Ovary (tissue), 9 donors: ENCODE measurements around the gene VENTX. TPM values are rescaled to one million over a fixed set of nuclear protein-coding genes. Genes with fewer than 3 reads are reported as not detected.

Experiments used
- DNase-seq, 5 donors: peaks; one replicate each; pipeline ENCODE4 v3.0.0-alpha.2; 2019 to 2020
- H3K27ac ChIP-seq, 2 donors: fragments of 200-600 bp; one replicate each; pipeline versions ENCODE4 v1.5.1 to v1.8.0; 2019 to 2022
- H3K27me3 ChIP-seq: fragments of 200-600 bp; one replicate; pipeline ENCODE4 v1.8.0; 2022
- H3K36me3 ChIP-seq: fragments of 200-600 bp; sonication (generic); one replicate; pipeline ENCODE4 v1.5.1; 2019
- H3K4me1 ChIP-seq: one replicate; pipeline ENCODE4 v1.8.1; 2013; ENCODE audit warnings: mild to moderate bottlenecking, moderate library complexity; ENCODE audit not compliant: insufficient read depth
- H3K4me3 ChIP-seq: fragments of 200-600 bp; sonication (generic); one replicate; pipeline ENCODE4 v1.5.1; 2017
- H3K9me3 ChIP-seq, 2 donors: fragments of 200-600 bp in 1 of 2; sonication (generic) in 1 of 2; one replicate each; pipeline versions ENCODE4 v1.5.1 to v1.8.1; 2013 to 2019; ENCODE audit warnings: mild to moderate bottlenecking in 1 of 2, moderate library complexity in 1 of 2
- CTCF ChIP-seq, 3 donors: fragments of 450-650 bp in 2 of 3; fragments of 200-600 bp in 1 of 3; IDR thresholded peaks; one replicate each; pipeline versions ENCODE4 v1.5.1 to v1.8.0; 2016 to 2022; ENCODE audit warnings: antibody characterized with exemption in 3 of 3, mild to moderate bottlenecking in 1 of 3
- EP300 ChIP-seq: sonication (generic); formaldehyde crosslinking; IDR thresholded peaks from one replicate; pipeline ENCODE4 v1.6.1; 2017; ENCODE audit warnings: antibody characterized with exemption
- POLR2A ChIP-seq: fragments of 450-650 bp; IDR thresholded peaks from one replicate; pipeline ENCODE4 v1.6.1; 2017; ENCODE audit warnings: antibody characterized with exemption, mild to moderate bottlenecking, moderate library complexity
- WGBS, 3 donors: extraction: QIAGEN DNeasy Blood & Tissue Kit in 1 of 3; methylation state at CpG; one replicate each; pipeline versions ENCODE4 v1.1.5 to v1.1.7; 2013 to 2017; 5-methylcytosine and 5-hydroxymethylcytosine counted together
- intact Hi-C, 4 donors: fragments of 100-400 bp; cut with DNase I; formaldehyde crosslinking; loops; one replicate each; pipeline versions ENCODE4 v1.11.0 to v1.15.1; 2022 to 2023
- polyA plus RNA-seq, 2 donors: library from polyadenylated mRNA; stranded (reverse); fragments of 200-250 nt in 1 of 2; fragments of 350-450 nt in 1 of 2; fragmentation: Illumina TruSeq in 1 of 2; extraction: RNeasy Lipid Tissue Mini Kit (QIAGEN cat#74804) in 1 of 2; gene quantifications; one replicate each; pipeline ENCODE4 v1.2.3, GENCODE V29; 2013 to 2014
- total RNA-seq, 7 donors: library from RNA; depleted of rRNA in 2 of 7; stranded (reverse); fragments of >200 nt in 2 of 7; fragmentation: NEBNext Ultra II Directional in 3 of 7; extraction: Animal tissue kit (Norgen Biotek cat#: 25700) in 3 of 7; gene quantifications; one replicate each; pipeline versions ENCODE4 v1.1.0 to v1.2.4, GENCODE V29; 2016 to 2023
- donor health status: DM: no; HTN: no; CAD: no; lungs with moderate emphysema.
- donor health status: DM: no; HTN: no; CAD: no.
- donor health status: Bipolar disorder and iron deficiency.
- donor health status: DM: yes; HTN: yes; CAD: no.
- donor health status: DM: no; HTN: no; CAD: no.
- donor health status: DM: yes; HTN: yes; CAD: no.

The VENTX gene
- total and polyA plus RNA-seq, 9 donors, result 0.23 to 2.2 (median 0.83) TPM

DNA sequence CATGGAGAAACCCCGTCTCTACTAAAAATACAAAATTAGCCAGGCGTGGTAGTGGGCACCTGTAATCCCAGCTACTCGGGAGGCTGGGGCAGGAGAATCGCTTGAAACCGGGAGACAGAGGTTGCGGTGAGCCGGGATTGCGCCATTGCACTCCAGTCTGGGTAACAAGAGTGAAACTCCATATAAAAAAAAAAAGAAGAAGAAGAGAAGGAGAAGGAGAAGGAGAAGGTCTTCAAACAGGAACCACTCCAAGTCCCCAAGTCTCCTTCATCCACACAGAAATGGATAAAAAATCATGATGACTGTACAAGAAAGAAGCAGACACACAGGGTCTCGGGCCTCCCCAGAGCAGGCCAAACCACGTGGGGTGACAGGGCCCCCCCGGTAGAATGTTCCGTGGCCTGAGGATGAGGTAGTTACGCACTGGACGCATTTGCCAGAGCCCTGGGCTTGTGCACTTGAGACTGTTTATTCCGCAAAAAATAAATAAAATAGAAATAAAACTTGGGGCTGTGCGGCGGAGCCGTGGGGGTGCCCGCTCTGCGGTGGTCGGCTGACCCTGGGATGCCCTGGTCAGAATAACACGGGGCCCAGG is 15.8 kb downstream of the VENTX start:
- TF ChIP-seq CTCF (IDR thresholded peaks at IDR 0.05), result no peak
- no peak for TF ChIP-seq EP300
- TF ChIP-seq POLR2A, result no peak
- no peaks in the 10 kb centered on the region for H3K27me3 ChIP-seq
- H3K4me1 ChIP-seq, result peaks cover 55% of the 10 kb centered on the region
- H3K27ac ChIP-seq, result peak overlapping the region; percentile 65 to 90
- no peak overlapping the region for H3K4me3 ChIP-seq
- intact Hi-C loops, result no loop called here
- DNase-seq, result peak; percentile 70 to 86 (median 76)
- 42 to 60% (median 42%) methylated on average over 22 of the region's 22 CpGs for WGBS, 3 donors
- no peaks in the 10 kb centered on the region for H3K36me3 ChIP-seq
- no peaks in the 10 kb centered on the region for H3K9me3 ChIP-seq

- Histone ChIP-seq H3K27me3 (no peaks in the 10 kb centered on the region), H3K4me1 (peaks cover 45% of the 10 kb centered on the region), H3K27ac (peak overlapping the region; percentile 65 to 90), H3K9me3 (no peaks in the 10 kb centered on the region), H3K36me3 (no peaks in the 10 kb centered on the region), H3K4me3 (no peak overlapping the region)
- no peak for TF ChIP-seq EP300
- intact Hi-C loops, result no loop called here
- 10 to 20% (median 13%) methylated on average over 13 of the region's 13 CpGs for WGBS, 3 donors
- DNase-seq, result peak; percentile 42 to 76 (median 67)
These were observed 16.9 kb downstream of the VENTX start for GRCh38 chr10:133254421-133255120.

GRCh38 chr10:133255323-133255722 is 17.7 kb downstream of the VENTX start:
- Histone ChIP-seq H3K27me3 (no peaks in the 10 kb centered on the region), H3K27ac (peak overlapping the region; percentile 65 to 90), H3K36me3 (no peaks in the 10 kb centered on the region), H3K9me3 (no peaks in the 10 kb centered on the region), H3K4me1 (peaks cover 41% of the 10 kb centered on the region), H3K4me3 (no peak overlapping the region)
- TF ChIP-seq CTCF (IDR thresholded peaks at IDR 0.05), result no peak
- TF ChIP-seq EP300, result no peak
- TF ChIP-seq POLR2A, result no peak
- WGBS, 3 donors, result 40 to 95% (median 75%) methylated on average over 12 to 15 of the region's 15 CpGs
- intact Hi-C loops, result no loop called here
- DNase-seq, result peak in 3 of 5 donors; percentile 57 to 62 (median 57)

DNA sequence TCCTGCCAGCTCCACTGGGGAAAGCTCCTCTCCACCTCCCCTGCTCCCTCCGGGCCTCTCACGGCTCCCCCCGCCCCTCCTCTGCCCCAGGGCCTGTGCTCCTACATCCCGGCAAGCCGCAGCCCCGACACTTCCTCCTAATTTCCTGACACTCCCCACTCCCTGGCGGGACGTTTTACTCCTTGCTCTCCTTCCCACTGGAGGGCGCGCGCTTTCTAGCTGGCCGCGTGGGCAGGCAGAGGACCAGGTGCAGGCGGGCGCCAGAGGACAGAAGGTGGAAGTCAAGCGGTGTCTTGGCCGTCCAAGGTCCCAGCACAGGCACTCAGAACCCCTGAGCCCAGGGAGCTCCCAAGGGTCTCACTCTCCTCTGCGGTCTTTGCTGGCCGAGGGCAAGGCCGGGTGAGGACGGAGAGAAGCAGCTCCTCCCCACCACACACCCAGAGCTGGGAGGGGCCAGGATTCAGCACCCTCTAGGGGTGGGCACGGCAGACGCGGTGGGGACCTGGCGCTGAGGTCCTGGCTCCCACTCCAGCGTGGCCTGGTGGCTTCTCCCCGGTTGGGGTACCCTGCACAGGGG is 19.9 kb downstream of the VENTX start:
- no peaks in the 10 kb centered on the region for H3K27me3 ChIP-seq
- H3K4me1 ChIP-seq, result peaks cover 30% of the 10 kb centered on the region
- 1 to 4% (median 3%) methylated on average over 27 of the region's 27 CpGs for WGBS, 3 donors
- TF ChIP-seq POLR2A, result no peak
- TF ChIP-seq EP300, result no peak
- TF ChIP-seq CTCF (IDR thresholded peaks at IDR 0.05), result peak; percentile 30 to 55 (median 46)
- H3K9me3 ChIP-seq, result no peaks in the 10 kb centered on the region
- no peaks in the 10 kb centered on the region for H3K36me3 ChIP-seq
- intact Hi-C loops, result no loop called here
- peak overlapping the region; percentile 66 to 83 for H3K27ac ChIP-seq
- H3K4me3 ChIP-seq, result no peak overlapping the region
- DNase-seq, result peak; percentile 79 to 84 (median 82)
